GM23338 (cell line): ENCODE measurements around the gene USP49. TPM values are rescaled to one million over a fixed set of nuclear protein-coding genes. Genes with fewer than 3 reads are reported as not detected.
A peak's percentile ranks its signal among the peaks of the same experiment; 100 is the strongest.

ENCODE experiments used
- ATAC-seq: fragments of 200-7000 bp; cut with Tn5 transposase; 3 replicates; pipeline ENCODE4 v1.9.1; 2020
- DNase-seq: peaks from one replicate; pipeline ENCODE4 v3.0.0-alpha.2; 2015; ENCODE audit warnings: low spot score
- H2AFZ ChIP-seq: fragments of 200-600 bp; sonication (generic); 2 replicates; pipeline ENCODE4 v1.8.0; 2016; ENCODE audit warnings: antibody characterized with exemption, mild to moderate bottlenecking, moderate library complexity
- H3F3A ChIP-seq: fragments of 200-600 bp; sonication (generic); replicated peaks from 2 replicates; pipeline ENCODE4 v1.8.0; 2017; ENCODE audit warnings: antibody characterized with exemption, mixed run types, low read depth
- H3K27ac ChIP-seq: fragments of 200-600 bp; sonication (generic); 2 replicates; pipeline ENCODE4 v1.6.1; 2016; ENCODE audit warnings: low read depth
- H3K27me3 ChIP-seq: fragments of 200-600 bp; sonication (generic); 2 replicates; pipeline ENCODE4 v1.8.0; 2016; ENCODE audit warnings: mild to moderate bottlenecking, mixed run types, moderate library complexity; ENCODE audit not compliant: insufficient read depth
- H3K36me3 ChIP-seq: fragments of 200-600 bp; sonication (generic); 2 replicates; pipeline ENCODE4 v1.8.0; 2016; ENCODE audit warnings: mild to moderate bottlenecking; ENCODE audit not compliant: insufficient read depth
- H3K4me1 ChIP-seq: fragments of 200-600 bp; sonication (generic); 2 replicates; pipeline ENCODE4 v1.8.0; 2016; ENCODE audit warnings: mild to moderate bottlenecking, moderate library complexity; ENCODE audit not compliant: insufficient read depth
- H3K4me2 ChIP-seq: fragments of 200-600 bp; sonication (generic); 2 replicates; pipeline ENCODE4 v1.7.1; 2017; ENCODE audit warnings: mixed run types
- H3K4me3 ChIP-seq: fragments of 200-600 bp; sonication (generic); 2 replicates; pipeline ENCODE4 v1.6.1; 2016; ENCODE audit warnings: mixed run types
- H3K79me2 ChIP-seq: fragments of 200-600 bp; sonication (generic); replicated peaks from 2 replicates; pipeline ENCODE4 v1.8.0; 2017; ENCODE audit warnings: mild to moderate bottlenecking; ENCODE audit not compliant: insufficient read depth
- H3K9me2 ChIP-seq: fragments of 200-600 bp; sonication (generic); 2 replicates; pipeline ENCODE4 v1.8.0; 2017; ENCODE audit not compliant: insufficient read depth
- H4K20me1 ChIP-seq: fragments of 200-600 bp; sonication (generic); replicated peaks from 2 replicates; pipeline ENCODE4 v1.8.0; 2017; ENCODE audit warnings: mild to moderate bottlenecking; ENCODE audit not compliant: insufficient read depth
- H3K27ac Mint-ChIP-seq: 2 replicates; pipeline ENCODE4 v1.8.0; 2020; ENCODE audit warnings: inconsistent platforms, mild to moderate bottlenecking, moderate library complexity, mixed read lengths
- H3K27me3 Mint-ChIP-seq: 3 replicates; pipeline ENCODE4 v1.8.0; 2022; ENCODE audit warnings: low read depth, mild to moderate bottlenecking, moderate library complexity, mixed read lengths, inconsistent platforms; ENCODE audit not compliant: insufficient read depth, poor library complexity
- H3K36me3 Mint-ChIP-seq: 3 replicates; pipeline ENCODE4 v1.8.0; 2021; ENCODE audit warnings: low read depth, mild to moderate bottlenecking, inconsistent platforms, moderate library complexity, mixed read lengths
- H3K4me1 Mint-ChIP-seq: 3 replicates; pipeline ENCODE4 v1.8.0; 2020; ENCODE audit warnings: mild to moderate bottlenecking, inconsistent platforms, mixed read lengths
- H3K4me3 Mint-ChIP-seq: 3 replicates; pipeline ENCODE4 v1.8.0; 2021; ENCODE audit warnings: moderate library complexity, mild to moderate bottlenecking, inconsistent platforms, mixed read lengths
- H3K9me3 Mint-ChIP-seq: 3 replicates; pipeline ENCODE4 v1.8.0; 2020; ENCODE audit warnings: moderate library complexity, mild to moderate bottlenecking, inconsistent platforms, mixed read lengths
- CTCF ChIP-seq, 2 experiments: fragments of 200-600 bp in 1 of 2; sonication (generic) in 1 of 2; conservative IDR thresholded peaks; 2 replicates each; pipeline versions ENCODE4 v1.5.1 to v1.6.1; 2016 to 2017; ENCODE audit warnings: antibody characterized with exemption in 2 of 2, low read depth in 2 of 2, mild to moderate bottlenecking in 2 of 2, moderate library complexity in 1 of 2
- ETS1 ChIP-seq: IDR thresholded peaks from 2 replicates; pipeline ENCODE4 v1.6.1; 2016; ENCODE audit warnings: antibody characterized with exemption
- EZH2 ChIP-seq: fragments of 200-600 bp; sonication (generic); IDR thresholded peaks from one replicate; pipeline ENCODE4 v1.8.0; 2017; ENCODE audit warnings: antibody characterized with exemption, mild to moderate bottlenecking, low read depth; ENCODE audit not compliant: unreplicated experiment
- EZH2phosphoT487 ChIP-seq: fragments of 200-600 bp; sonication (generic); IDR thresholded peaks from one replicate; pipeline ENCODE4 v1.8.1; 2018; ENCODE audit warnings: antibody characterized with exemption; ENCODE audit not compliant: unreplicated experiment
- JUNB ChIP-seq: IDR thresholded peaks from one replicate; pipeline ENCODE4 v1.6.1; 2016; ENCODE audit warnings: antibody characterized with exemption; ENCODE audit not compliant: unreplicated experiment
- NANOG ChIP-seq: IDR thresholded peaks from 2 replicates; pipeline ENCODE4 v1.6.1; 2016; ENCODE audit warnings: antibody characterized with exemption, borderline replicate concordance
- POLR2AphosphoS5 ChIP-seq: IDR thresholded peaks from 2 replicates; pipeline ENCODE4 v1.6.1; 2016; ENCODE audit warnings: antibody characterized with exemption, low read depth
- REST ChIP-seq: IDR thresholded peaks from one replicate; pipeline ENCODE4 v1.6.1; 2018; ENCODE audit warnings: antibody characterized with exemption; ENCODE audit not compliant: unreplicated experiment
- STAT1 ChIP-seq: IDR thresholded peaks from one replicate; pipeline ENCODE4 v1.6.1; 2016; ENCODE audit warnings: antibody characterized with exemption; ENCODE audit not compliant: unreplicated experiment
- ZNF114 ChIP-seq: fragments of 250-450 bp; sonication (Bioruptor Pico); IDR thresholded peaks from 2 replicates; pipeline ENCODE4 v1.5.0; 2020; ENCODE audit warnings: mild to moderate bottlenecking, moderate library complexity
- ZNF331 ChIP-seq: fragments of 250-450 bp; sonication (Bioruptor Pico); IDR thresholded peaks from 2 replicates; pipeline ENCODE4 v1.5.0; 2020; ENCODE audit warnings: low read depth, mild to moderate bottlenecking, moderate library complexity
- ZNF462 ChIP-seq: fragments of 250-450 bp; sonication (Bioruptor Pico); IDR thresholded peaks from 2 replicates; pipeline ENCODE4 v1.5.0; 2020; ENCODE audit warnings: mild to moderate bottlenecking, moderate library complexity
- polyA plus RNA-seq: library from polyadenylated mRNA; unstranded; fragments of >200 nt; fragmentation: Nextera tagmentation; extraction: Ambion mirVana; gene quantifications from 2 replicates; pipeline ENCODE4 v1.2.1, GENCODE V29; 2016
- total RNA-seq: library from RNA; depleted of rRNA; stranded (reverse); fragments of >200 nt; shearing (Covaris generic); gene quantifications from 2 replicates; pipeline ENCODE4 v1.2.3, GENCODE V29; 2014

Gene USP49
- total and polyA plus RNA-seq, 2 experiments from 2014 or later, result 5.9 to 21.5 TPM

- TF ChIP-seq ETS1 (no peak), ZNF114 (CRISPR knock-in tag) (no peak), NANOG (no peak), ZNF331 (CRISPR knock-in tag) (no peak), POLR2AphosphoS5 (no peak), STAT1 (no peak), EZH2phosphoT487 (no peak), JUNB (no peak), EZH2 (no peak), REST (no peak)
These were observed 126.4 kb downstream of the USP49 start (continued) for GRCh38 chr6:41768545-41769308.

DNA sequence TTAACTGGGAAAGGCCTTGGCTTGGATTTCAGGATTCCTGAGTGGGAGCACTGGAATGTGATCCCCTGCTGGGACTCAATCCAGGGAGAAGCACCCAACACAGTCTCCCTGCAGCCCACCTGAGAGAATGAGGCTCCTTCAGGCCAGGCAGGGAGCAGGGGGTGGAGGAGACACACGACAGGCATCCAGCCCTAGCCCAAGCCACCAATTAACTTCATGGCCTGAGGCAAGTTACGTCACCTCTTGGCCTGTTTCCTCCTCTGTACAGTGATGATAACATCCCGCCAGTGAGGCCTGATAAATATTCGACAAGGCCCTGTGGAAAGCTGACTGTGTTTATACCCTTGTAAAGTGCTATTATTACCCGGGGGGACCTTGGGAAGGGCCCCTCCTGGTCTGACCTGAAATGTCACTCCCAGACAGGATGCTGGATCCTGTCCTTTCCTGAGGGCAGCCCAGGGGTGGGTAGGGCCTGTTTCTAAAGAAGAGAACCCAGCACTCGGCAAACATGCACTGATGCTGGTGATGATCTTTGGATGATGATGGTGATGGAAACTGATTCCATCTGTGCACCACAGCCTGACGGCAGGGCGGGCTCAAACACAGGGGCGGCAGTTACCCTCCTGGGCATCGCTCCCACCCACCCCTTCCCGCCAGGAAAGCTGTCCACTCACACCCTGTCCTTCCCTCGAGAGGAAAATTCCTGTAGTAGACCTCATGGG is 127.9 kb downstream of the USP49 start:
- ATAC-seq (peak; percentile 37), DNase-seq (no peak)
- Histone ChIP-seq H2AFZ (no peak overlapping the region), H3K27me3 (no peaks in the 10 kb centered on the region), H3F3A (no peaks in the 10 kb centered on the region), H3K27ac (no peak overlapping the region), H3K36me3 (no peaks in the 10 kb centered on the region; the same call in 1 of the 2 replicates), H3K4me1 (no peaks in the 10 kb centered on the region), H3K4me2 (no peak overlapping the region), H3K79me2 (no peaks in the 10 kb centered on the region), H3K4me3 (no peak overlapping the region), H4K20me1 (no peaks in the 10 kb centered on the region), H3K9me2 (no peaks in the 10 kb centered on the region)
- peaks cover 9% of the 10 kb centered on the region for H3K4me1 Mint-ChIP-seq
- H3K27ac Mint-ChIP-seq, result no peak overlapping the region
- H3K27me3 Mint-ChIP-seq, result peaks cover 9% of the 10 kb centered on the region
- peaks cover 9% of the 10 kb centered on the region; the same call in 2 of the 3 replicates for H3K36me3 Mint-ChIP-seq
- H3K4me3 Mint-ChIP-seq, result no peak overlapping the region
- no peaks in the 10 kb centered on the region for H3K9me3 Mint-ChIP-seq
- TF ChIP-seq ZNF462 (CRISPR knock-in tag) (no peak), CTCF (conservative IDR thresholded peaks at IDR 0.05; ENCODE audit: low read depth in 2 of 2) (no peak), JUNB (no peak)
